HG02870 (cell line): ENCODE measurements around the gene SGSH.

Source experiments
- ATAC-seq: cut with Tn5 transposase; IDR thresholded peaks from one replicate; pipeline ENCODE4 v1.9.1; 2021; ENCODE audit warnings: mild to moderate bottlenecking, moderate library complexity; ENCODE audit not compliant: unreplicated experiment

SGSH gene

GRCh38 chr17:80187090-80187489, 33.0 kb downstream of the SGSH start:
- no peak for ATAC-seq

- no peak for ATAC-seq
Measured at GRCh38 chr17:80185968-80186367, 34.2 kb downstream of the SGSH start.

GRCh38 chr17:80184423-80184714, 35.8 kb downstream of the SGSH start:
- ATAC-seq, result no peak

GRCh38 chr17:80183581-80184422, 36.3 kb downstream of the SGSH start:
- ATAC-seq, result no peak

GRCh38 chr17:80182845-80183223, 37.3 kb downstream of the SGSH start:
- no peak for ATAC-seq

GRCh38 chr17:80182118-80182844, 37.9 kb downstream of the SGSH start:
- no peak for ATAC-seq

GRCh38 chr17:80181431-80181830, 38.7 kb downstream of the SGSH start:
- ATAC-seq, result no peak

GRCh38 chr17:80180192-80180591, 39.9 kb downstream of the SGSH start:
- no peak for ATAC-seq

- ATAC-seq, result no peak
Measured at GRCh38 chr17:80177986-80178595, 42.0 kb downstream of the SGSH start.

- ATAC-seq, result no peak
Measured at GRCh38 chr17:80176757-80177156, 43.4 kb downstream of the SGSH start.

GRCh38 chr17:80173916-80174315, 46.2 kb downstream of the SGSH start:
- ATAC-seq, result no peak

GRCh38 chr17:80173126-80173525, 47.0 kb downstream of the SGSH start:
- ATAC-seq, result no peak

GRCh38 chr17:80171681-80172080, 48.5 kb downstream of the SGSH start:
- ATAC-seq, result no peak

- no peak for ATAC-seq
Measured at GRCh38 chr17:80169784-80170500, 50.2 kb downstream of the SGSH start, which contains the start of gene CARD14. CARD14 (plus strand) TSS chr17:80170030; CDS start chr17:80181439, 11,409 bp downstream.

- ATAC-seq, result no peak
Measured at GRCh38 chr17:80169107-80169506, 51.0 kb downstream of the SGSH start.

GRCh38 chr17:80168371-80168770, 51.8 kb downstream of the SGSH start:
- ATAC-seq, result no peak

GRCh38 chr17:80166446-80166845, 53.7 kb downstream of the SGSH start:
- no peak for ATAC-seq

GRCh38 chr17:80164185-80164584, 55.9 kb downstream of the SGSH start:
- ATAC-seq, result no peak

GRCh38 chr17:80163336-80163735, 56.8 kb downstream of the SGSH start:
- ATAC-seq, result no peak

- no peak for ATAC-seq
Measured at GRCh38 chr17:80160536-80160935, 59.6 kb downstream of the SGSH start.
